Progenitor cell of endocrine pancreas (in vitro differentiated cells): Measurements from ENCODE around the gene CDC42BPA. TPM values are rescaled to one million over a fixed set of nuclear protein-coding genes. Genes with fewer than 3 reads are reported as not detected.
A peak's percentile ranks its signal among the peaks of the same experiment; 100 is the strongest.

ENCODE experiments used
- DNase-seq: peaks from one replicate; pipeline ENCODE4 v3.0.0; 2021; ENCODE audit warnings: low spot score; ENCODE audit not compliant: unreplicated experiment
- H3K27ac Mint-ChIP-seq: 2 replicates; pipeline ENCODE4 v1.8.0; 2021; ENCODE audit warnings: mild to moderate bottlenecking, moderate library complexity, mixed read lengths
- H3K27me3 Mint-ChIP-seq: 2 replicates; pipeline ENCODE4 v1.8.0; 2021; ENCODE audit warnings: mixed read lengths
- H3K36me3 Mint-ChIP-seq: 2 replicates; pipeline ENCODE4 v1.8.0; 2022; ENCODE audit warnings: mixed read lengths; ENCODE audit not compliant: insufficient read depth
- H3K4me1 Mint-ChIP-seq: 2 replicates; pipeline ENCODE4 v1.8.0; 2021; ENCODE audit warnings: low read depth, mixed read lengths
- H3K4me3 Mint-ChIP-seq: 2 replicates; pipeline ENCODE4 v1.8.0; 2021; ENCODE audit warnings: low read depth, mild to moderate bottlenecking, moderate library complexity, mixed read lengths
- H3K9me3 Mint-ChIP-seq: 2 replicates; pipeline ENCODE4 v1.8.0; 2021; ENCODE audit warnings: low read depth, mixed read lengths
- long read RNA-seq: library from polyadenylated mRNA; unstranded; transcript quantifications from one replicate; pipeline ENCODE4 v2.0.0, GENCODE V29; 2020
- total RNA-seq: library from RNA; stranded (reverse); gene quantifications from 2 replicates; pipeline ENCODE4 v1.2.1, GENCODE V29; 2021
- TF ChIP-seq, protein P1 (sequence below): fragments of 200-600 bp; sonication (generic); IDR thresholded peaks from one replicate; pipeline ENCODE4 v1.5.0; 2021; ENCODE audit warnings: antibody characterized with exemption, mild to moderate bottlenecking; ENCODE audit not compliant: unreplicated experiment

Gene CDC42BPA, protein sequence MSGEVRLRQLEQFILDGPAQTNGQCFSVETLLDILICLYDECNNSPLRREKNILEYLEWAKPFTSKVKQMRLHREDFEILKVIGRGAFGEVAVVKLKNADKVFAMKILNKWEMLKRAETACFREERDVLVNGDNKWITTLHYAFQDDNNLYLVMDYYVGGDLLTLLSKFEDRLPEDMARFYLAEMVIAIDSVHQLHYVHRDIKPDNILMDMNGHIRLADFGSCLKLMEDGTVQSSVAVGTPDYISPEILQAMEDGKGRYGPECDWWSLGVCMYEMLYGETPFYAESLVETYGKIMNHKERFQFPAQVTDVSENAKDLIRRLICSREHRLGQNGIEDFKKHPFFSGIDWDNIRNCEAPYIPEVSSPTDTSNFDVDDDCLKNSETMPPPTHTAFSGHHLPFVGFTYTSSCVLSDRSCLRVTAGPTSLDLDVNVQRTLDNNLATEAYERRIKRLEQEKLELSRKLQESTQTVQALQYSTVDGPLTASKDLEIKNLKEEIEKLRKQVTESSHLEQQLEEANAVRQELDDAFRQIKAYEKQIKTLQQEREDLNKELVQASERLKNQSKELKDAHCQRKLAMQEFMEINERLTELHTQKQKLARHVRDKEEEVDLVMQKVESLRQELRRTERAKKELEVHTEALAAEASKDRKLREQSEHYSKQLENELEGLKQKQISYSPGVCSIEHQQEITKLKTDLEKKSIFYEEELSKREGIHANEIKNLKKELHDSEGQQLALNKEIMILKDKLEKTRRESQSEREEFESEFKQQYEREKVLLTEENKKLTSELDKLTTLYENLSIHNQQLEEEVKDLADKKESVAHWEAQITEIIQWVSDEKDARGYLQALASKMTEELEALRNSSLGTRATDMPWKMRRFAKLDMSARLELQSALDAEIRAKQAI (N-terminal part only)
- total RNA-seq = 32.7 and 35.3 TPM in 2 replicates
- long read RNA-seq, partial matches to known transcripts = 3 of 9 reads
- long read RNA-seq, other reads (novel, unspliced or antisense) = 6 of 9 reads

DNA sequence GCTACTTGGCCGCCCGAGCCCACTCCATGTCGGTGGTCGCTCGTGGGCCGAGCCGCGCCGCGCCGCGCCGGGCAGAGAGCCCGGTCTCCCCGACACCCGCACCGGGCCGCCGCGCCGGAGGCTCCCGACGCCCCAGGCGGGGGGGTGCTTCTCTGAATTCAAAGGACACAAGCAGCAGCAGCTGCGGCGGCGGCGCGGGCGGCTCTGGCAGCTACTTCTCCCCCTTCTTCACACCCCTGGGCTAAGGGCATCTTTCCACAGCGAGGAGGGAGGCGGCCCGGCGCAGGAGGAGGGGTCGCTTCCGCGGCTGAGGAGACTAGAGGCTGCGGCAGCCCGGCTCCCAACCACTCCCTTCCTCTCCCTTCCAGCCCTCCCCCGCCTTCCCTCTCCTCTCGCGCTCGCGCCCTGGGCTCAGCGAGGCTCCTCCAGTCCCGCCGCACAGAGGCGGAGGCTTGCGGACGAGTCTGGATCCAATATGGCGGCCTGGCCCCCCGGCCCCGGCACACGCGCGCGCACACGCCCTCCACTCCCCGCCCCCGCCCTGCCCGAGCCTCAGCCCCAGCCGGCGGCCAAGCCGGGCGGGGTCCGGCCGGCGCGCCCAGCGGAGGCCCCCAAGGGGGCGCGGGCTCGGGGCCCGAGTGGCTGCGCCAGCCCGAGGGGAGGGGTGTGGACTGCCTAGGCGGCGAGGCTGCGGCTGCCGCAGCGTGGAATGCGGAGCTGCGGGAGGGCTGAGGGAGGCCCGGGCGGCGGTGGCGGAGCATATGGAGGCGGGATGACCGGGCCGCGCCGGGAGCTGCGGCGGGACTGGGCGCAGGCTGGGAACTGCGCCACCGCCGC lies at the start of gene CDC42BPA:
TSS of gene CDC42BPA (minus strand) at position 477 of the 837 bp plus-strand sequence. CDS start 1,310 bp downstream, outside the sequence.
- DNase-seq = peak; percentile 71
- H3K27ac Mint-ChIP-seq = peak within 1 kb of the TSS; percentile 91
- no peaks in the 10 kb centered on the region for H3K9me3 Mint-ChIP-seq
- peak within 1 kb of the TSS; percentile 89 for H3K4me3 Mint-ChIP-seq
- peaks cover 3% of the 10 kb centered on the region for H3K27me3 Mint-ChIP-seq
- H3K36me3 Mint-ChIP-seq = no peaks in the 10 kb centered on the region
- H3K4me1 Mint-ChIP-seq = peaks cover 55% of the 10 kb centered on the region
- TF ChIP-seq, protein P1, sequence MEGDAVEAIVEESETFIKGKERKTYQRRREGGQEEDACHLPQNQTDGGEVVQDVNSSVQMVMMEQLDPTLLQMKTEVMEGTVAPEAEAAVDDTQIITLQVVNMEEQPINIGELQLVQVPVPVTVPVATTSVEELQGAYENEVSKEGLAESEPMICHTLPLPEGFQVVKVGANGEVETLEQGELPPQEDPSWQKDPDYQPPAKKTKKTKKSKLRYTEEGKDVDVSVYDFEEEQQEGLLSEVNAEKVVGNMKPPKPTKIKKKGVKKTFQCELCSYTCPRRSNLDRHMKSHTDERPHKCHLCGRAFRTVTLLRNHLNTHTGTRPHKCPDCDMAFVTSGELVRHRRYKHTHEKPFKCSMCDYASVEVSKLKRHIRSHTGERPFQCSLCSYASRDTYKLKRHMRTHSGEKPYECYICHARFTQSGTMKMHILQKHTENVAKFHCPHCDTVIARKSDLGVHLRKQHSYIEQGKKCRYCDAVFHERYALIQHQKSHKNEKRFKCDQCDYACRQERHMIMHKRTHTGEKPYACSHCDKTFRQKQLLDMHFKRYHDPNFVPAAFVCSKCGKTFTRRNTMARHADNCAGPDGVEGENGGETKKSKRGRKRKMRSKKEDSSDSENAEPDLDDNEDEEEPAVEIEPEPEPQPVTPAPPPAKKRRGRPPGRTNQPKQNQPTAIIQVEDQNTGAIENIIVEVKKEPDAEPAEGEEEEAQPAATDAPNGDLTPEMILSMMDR = no peak

DNA sequence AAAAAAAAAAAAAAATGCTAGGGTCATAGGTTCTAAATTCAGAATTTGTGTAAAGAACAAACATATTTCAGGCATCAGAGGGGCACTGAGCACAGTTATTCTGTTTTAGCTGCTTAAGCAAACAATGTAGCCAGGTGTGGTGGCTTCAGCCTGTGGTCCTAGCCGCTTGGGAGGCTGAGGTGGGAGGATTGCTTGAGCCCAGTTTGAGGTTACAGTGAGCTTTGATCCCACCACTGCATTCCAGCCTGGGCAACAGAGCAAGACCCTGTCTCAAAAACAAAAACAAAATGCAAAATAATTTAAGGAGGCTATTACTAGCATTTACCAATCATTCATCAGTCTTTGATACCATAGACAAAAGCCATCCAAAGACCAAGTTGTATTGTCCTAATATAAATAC lies 49.7 kb upstream of the CDC42BPA start:
- H3K4me1 Mint-ChIP-seq = peaks cover 14% of the 10 kb centered on the region
- TF ChIP-seq, protein P1 = no peak
- H3K27me3 Mint-ChIP-seq = peaks cover 17% of the 10 kb centered on the region
- no peaks in the 10 kb centered on the region for H3K9me3 Mint-ChIP-seq
- DNase-seq = no peak
- H3K27ac Mint-ChIP-seq = no peak overlapping the region
- no peak overlapping the region for H3K4me3 Mint-ChIP-seq
- H3K36me3 Mint-ChIP-seq = no peaks in the 10 kb centered on the region

DNA sequence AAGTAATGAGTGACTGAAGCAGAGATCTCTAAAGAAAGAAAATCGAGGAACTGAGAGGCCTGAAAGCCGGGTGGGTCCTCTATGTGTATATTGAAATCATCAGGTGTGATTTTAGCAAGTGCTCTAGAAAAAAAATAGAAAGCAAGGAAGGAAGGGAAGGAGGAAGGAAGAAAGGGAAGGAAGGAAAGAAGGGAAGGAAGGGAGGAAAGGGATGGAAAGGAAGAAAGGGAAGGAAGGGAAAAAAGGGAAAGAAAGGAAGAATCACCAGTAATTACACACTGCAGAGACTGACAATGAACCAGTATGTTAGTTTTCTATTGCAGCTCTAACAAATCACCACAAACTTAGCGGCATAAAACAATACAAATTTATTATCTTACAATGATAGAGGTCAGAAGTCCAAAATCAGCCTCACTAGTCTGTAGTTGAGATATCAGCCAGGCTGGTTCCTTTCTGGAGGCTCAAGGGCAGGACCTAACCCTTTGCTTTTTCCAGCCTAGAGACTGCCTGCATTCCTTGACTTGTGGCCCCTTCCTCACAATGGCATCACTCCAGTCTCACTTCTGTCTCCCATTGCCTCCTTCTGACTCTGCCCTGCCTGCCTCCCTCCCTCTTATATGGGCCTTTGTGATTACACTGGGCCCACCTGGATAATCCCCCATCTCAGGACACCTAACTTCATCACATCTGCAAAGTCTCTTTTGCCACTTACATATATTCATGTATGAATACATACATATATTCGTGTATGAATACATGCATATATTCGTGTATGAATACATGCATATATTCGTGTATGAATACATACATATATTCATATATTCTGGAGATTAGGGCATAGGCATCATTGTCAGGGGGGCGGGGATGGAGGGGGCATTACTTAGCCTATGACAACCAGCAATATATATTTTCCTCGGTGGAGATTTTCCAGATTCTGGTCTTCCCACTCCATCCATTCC lies 47.5 kb upstream of the CDC42BPA start:
- DNase-seq = no peak
- Mint-ChIP-seq H3K9me3 (no peaks in the 10 kb centered on the region), H3K36me3 (no peaks in the 10 kb centered on the region), H3K27ac (no peak overlapping the region), H3K4me3 (no peak overlapping the region), H3K27me3 (peaks cover 4% of the 10 kb centered on the region), H3K4me1 (peaks cover 7% of the 10 kb centered on the region)
- TF ChIP-seq, protein P1 = no peak

DNA sequence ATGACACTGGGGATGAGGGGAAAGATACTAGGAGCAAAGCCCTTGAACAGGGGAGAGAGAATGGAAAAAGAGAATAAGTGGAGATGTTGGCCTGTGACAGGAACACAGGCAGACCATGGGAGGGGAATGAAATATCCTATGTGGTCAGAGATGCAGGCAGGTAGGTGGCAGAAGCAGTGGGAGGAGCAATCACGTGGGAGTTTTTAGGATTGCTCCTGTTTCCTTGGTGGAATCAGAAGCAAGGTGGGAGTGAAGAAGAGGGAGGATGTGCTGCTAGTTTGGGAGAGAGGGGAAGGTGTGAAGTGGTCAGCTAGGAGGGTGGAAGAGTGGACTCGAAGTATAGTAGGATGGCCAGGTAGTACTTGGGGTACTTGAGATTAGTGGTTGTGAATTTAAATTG lies 46.4 kb upstream of the CDC42BPA start:
- no peaks in the 10 kb centered on the region for H3K9me3 Mint-ChIP-seq
- peaks cover 5% of the 10 kb centered on the region for H3K4me1 Mint-ChIP-seq
- no peaks in the 10 kb centered on the region for H3K27me3 Mint-ChIP-seq
- no peak for DNase-seq
- TF ChIP-seq, protein P1 = no peak
- H3K4me3 Mint-ChIP-seq = no peak overlapping the region
- H3K27ac Mint-ChIP-seq = no peak overlapping the region
- H3K36me3 Mint-ChIP-seq = no peaks in the 10 kb centered on the region
